H1 (cell line): ENCODE data around the gene CDT1. TPM values are rescaled to one million over a fixed set of nuclear protein-coding genes. Genes with fewer than 3 reads are reported as not detected.

Source experiments
- BCL11A ChIP-seq, 2 experiments: IDR thresholded peaks; one replicate each; pipeline ENCODE4 v1.6.1; 2011; ENCODE audit warnings: low read depth in 2 of 2, low read length in 2 of 2, mild to moderate bottlenecking in 2 of 2
- CBX8 ChIP-seq: fragments of 300-800, 300-1000 bp; sonication (generic); IDR thresholded peaks from 2 replicates; pipeline ENCODE4 v1.7.1; 2016; ENCODE audit warnings: low read depth, low read length, borderline replicate concordance
- CHD2 ChIP-seq: IDR thresholded peaks from 2 replicates; pipeline ENCODE4 v1.6.1; 2012; ENCODE audit warnings: low read length, improper control_type of control experiment
- JUND ChIP-seq: IDR thresholded peaks from 2 replicates; pipeline ENCODE4 v1.6.1; 2011; ENCODE audit warnings: mild to moderate bottlenecking, improper control_type of control experiment, low read length
- KDM1A ChIP-seq: fragments of 200-600, 300-600 bp; sonication (generic); IDR thresholded peaks from 2 replicates; pipeline ENCODE4 v1.7.1; 2016; ENCODE audit warnings: mild to moderate bottlenecking, low read length, borderline replicate concordance
- KDM5A ChIP-seq: fragments of 200-600 bp; IDR thresholded peaks from 2 replicates; pipeline ENCODE4 v1.7.1; 2012; ENCODE audit warnings: mild to moderate bottlenecking, low read length, inconsistent platforms, mixed read lengths
- PHF8 ChIP-seq: fragments of 200-600 bp; sonication (generic); conservative IDR thresholded peaks from 2 replicates; pipeline ENCODE4 v1.7.1; 2012; ENCODE audit warnings: low read depth, mild to moderate bottlenecking, inconsistent platforms, low read length, moderate library complexity
- POLR2AphosphoS5 ChIP-seq: IDR thresholded peaks from 2 replicates; pipeline ENCODE4 v1.6.1; 2011; ENCODE audit warnings: low read depth, low read length
- POU5F1 ChIP-seq: IDR thresholded peaks from 2 replicates; pipeline ENCODE4 v1.6.1; 2011; ENCODE audit warnings: low read depth, mild to moderate bottlenecking, low read length, moderate library complexity
- RAD21 ChIP-seq, 2 experiments: IDR thresholded peaks in 1 of 2; conservative IDR thresholded peaks in 1 of 2; 2 replicates each; pipeline ENCODE4 v1.6.1; 2011; ENCODE audit warnings: low read depth in 2 of 2, low read length in 2 of 2, improper control_type of control experiment in 1 of 2, inconsistent platforms in 1 of 2, mild to moderate bottlenecking in 1 of 2, moderate library complexity in 1 of 2
- RBBP5 ChIP-seq: IDR thresholded peaks from 2 replicates; pipeline ENCODE4 v1.7.1; 2012; ENCODE audit warnings: low read depth, mild to moderate bottlenecking, inconsistent platforms, low read length, moderate library complexity, borderline replicate concordance
- RFX5 ChIP-seq: IDR thresholded peaks from 2 replicates; pipeline ENCODE4 v1.6.1; 2011; ENCODE audit warnings: low read depth, low read length, improper control_type of control experiment, borderline replicate concordance
- SIN3A ChIP-seq, 2 experiments: IDR thresholded peaks in 1 of 2; conservative IDR thresholded peaks in 1 of 2; 2 replicates each; pipeline ENCODE4 v1.6.1; 2011 to 2012; ENCODE audit warnings: low read length in 2 of 2, improper control_type of control experiment in 1 of 2, low read depth in 1 of 2, mild to moderate bottlenecking in 1 of 2
- SUZ12 ChIP-seq: fragments of 200-600 bp; sonication (generic); IDR thresholded peaks from 2 replicates; pipeline ENCODE4 v1.6.1; 2012; ENCODE audit warnings: mild to moderate bottlenecking, inconsistent platforms, low read length, moderate library complexity, mixed read lengths
- USF2 ChIP-seq: IDR thresholded peaks from 2 replicates; pipeline ENCODE4 v1.6.1; 2011; ENCODE audit warnings: low read length, improper control_type of control experiment
- YY1 ChIP-seq: IDR thresholded peaks from 2 replicates; pipeline ENCODE4 v1.6.1; 2011; ENCODE audit warnings: low read depth, mild to moderate bottlenecking, low read length
- polyA plus RNA-seq, 7 experiments: library from polyadenylated mRNA; depleted of rRNA in 3 of 7; stranded (reverse) in 5 of 7; unstranded in 2 of 7; fragments of >200 nt in 5 of 7; fragments of 200-250 nt in 2 of 7; gene quantifications; 1 replicate in 5 of 7; 2 replicates in 1 of 7; 4 replicates in 1 of 7; pipeline versions ENCODE4 v1.2.1 to v1.2.3, GENCODE V29; 2011 to 2013; ENCODE audit warnings: missing spikeins in 2 of 7, mixed read lengths in 2 of 7
- total RNA-seq: library from RNA; stranded (reverse); fragmentation: NEBNext Ultra II Directional; extraction: Animal tissue kit (Norgen Biotek cat#: 25700); gene quantifications from 2 replicates; pipeline ENCODE4 v1.2.1, GENCODE V29; 2021
- TF ChIP-seq, protein P1 (sequence below): IDR thresholded peaks from 2 replicates; pipeline ENCODE4 v1.6.1; 2012; ENCODE audit warnings: inconsistent platforms

The CDT1 gene
- total and polyA plus RNA-seq, 2 of the 8 experiments (the other 6 are each of a cell fraction or from before 2014, with no cell fraction given) = 76.7 to 95.4 TPM

DNA sequence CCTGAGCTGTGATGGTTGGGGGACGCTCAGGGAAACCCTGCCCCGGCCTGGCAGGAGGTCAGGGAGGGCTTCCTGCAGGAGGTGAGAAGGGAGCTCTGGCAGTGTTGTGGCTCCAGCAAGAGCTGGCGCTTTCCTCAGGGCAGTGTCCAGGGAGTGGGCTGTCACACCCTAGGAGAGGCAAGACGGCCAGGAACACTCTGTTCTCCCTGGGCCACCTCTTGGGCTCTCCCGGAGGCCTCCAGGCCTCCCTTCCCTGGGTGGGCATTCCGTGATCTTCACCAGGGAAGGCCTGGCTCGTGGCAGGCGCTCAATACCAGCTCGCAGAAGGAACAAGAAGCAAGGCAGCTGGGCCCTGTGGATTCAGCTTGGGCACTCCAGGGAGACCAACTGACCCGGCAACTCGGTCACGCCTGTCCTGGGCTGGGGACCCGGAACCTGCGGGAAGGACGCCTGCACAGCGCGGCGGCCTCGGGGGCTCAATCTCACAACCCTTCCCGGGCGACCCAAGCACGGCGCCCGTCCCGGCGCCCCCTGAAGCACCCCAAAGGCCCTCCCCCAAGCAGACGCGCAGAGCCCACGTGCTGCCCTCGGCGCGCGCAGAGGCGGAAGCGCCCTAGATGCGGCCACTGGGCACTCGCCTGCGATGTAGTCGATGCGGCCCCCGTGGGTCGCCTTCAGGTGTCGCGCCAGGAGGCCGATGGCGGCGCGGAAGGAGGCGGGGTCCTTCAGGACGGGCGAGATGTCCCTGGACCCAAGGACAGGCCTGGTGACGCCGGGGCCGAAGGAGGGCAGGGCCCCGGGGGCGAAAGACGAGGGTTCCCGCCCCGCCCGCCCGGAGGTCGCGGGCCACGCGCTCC is 7.6 kb downstream of the CDT1 start (continued):
- no peak for TF ChIP-seq RAD21 (IDR thresholded peaks at IDR 0.05 in 1 of 2, conservative IDR thresholded peaks at IDR 0.05 in 1 of 2; ENCODE audit: low read depth in 2 of 2, low read length in 2 of 2)
- no peak for TF ChIP-seq PHF8
- TF ChIP-seq CHD2 = no peak
- no peak for TF ChIP-seq SUZ12
- TF ChIP-seq YY1 = no peak
- no peak for TF ChIP-seq JUND
- TF ChIP-seq BCL11A (IDR thresholded peaks at IDR 0.05; ENCODE audit: low read depth in 2 of 2, low read length in 2 of 2) = no peak
- TF ChIP-seq CBX8 = no peak
- TF ChIP-seq RBBP5 = no peak
- peak; percentile 69 for TF ChIP-seq USF2
- peak; percentile 60; the same call in 1 of the 2 replicates for TF ChIP-seq POLR2AphosphoS5
- no peak for TF ChIP-seq KDM1A
- TF ChIP-seq KDM5A = no peak
- TF ChIP-seq, protein P1, sequence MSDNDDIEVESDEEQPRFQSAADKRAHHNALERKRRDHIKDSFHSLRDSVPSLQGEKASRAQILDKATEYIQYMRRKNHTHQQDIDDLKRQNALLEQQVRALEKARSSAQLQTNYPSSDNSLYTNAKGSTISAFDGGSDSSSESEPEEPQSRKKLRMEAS = peak; percentile 78
- TF ChIP-seq SIN3A (conservative IDR thresholded peaks at IDR 0.05 in 1 of 2, IDR thresholded peaks at IDR 0.05 in 1 of 2; ENCODE audit: low read depth in 1 of 2, low read length in 2 of 2) = peak in 1 of 2 experiments; percentile 52; a peak in 1 of 4 replicates
- TF ChIP-seq RFX5 = no peak
- TF ChIP-seq POU5F1 = no peak
